ENCODE data around the gene MCF2L. TPM values are rescaled to one million over a fixed set of nuclear protein-coding genes. Genes with fewer than 3 reads are reported as not detected.

MCF2L gene
- total RNA-seq, 1 donor from 2014 or later, result 69.7 TPM

- Histone ChIP-seq H3K9me3 (no peaks in the 10 kb centered on the region), H3K4me3 (no peak overlapping the region), H3K27ac (no peak overlapping the region), H3K4me1 (peaks cover 11% of the 10 kb centered on the region), H3K36me3 (no peaks in the 10 kb centered on the region), H3K27me3 (no peaks in the 10 kb centered on the region)
- DNase-seq (no peak), ATAC-seq (no peak)
- intact Hi-C loops (cut with DNase I), result no loop called here
- TF ChIP-seq CTCF (IDR thresholded peaks at IDR 0.05), result no peak
Measured at GRCh38 chr13:112992931-112993680, 24.1 kb downstream of the MCF2L start.

- DNase-seq (no peak), ATAC-seq (no peak)
- H3K9me3 ChIP-seq, result no peaks in the 10 kb centered on the region
- H3K4me1 ChIP-seq, result peaks cover 11% of the 10 kb centered on the region
- H3K4me3 ChIP-seq, result no peak overlapping the region
- no peak overlapping the region for H3K27ac ChIP-seq
- no peak for TF ChIP-seq CTCF (IDR thresholded peaks at IDR 0.05)
- H3K27me3 ChIP-seq, result no peaks in the 10 kb centered on the region
- H3K36me3 ChIP-seq, result no peaks in the 10 kb centered on the region
- intact Hi-C loops (cut with DNase I), result no loop called here
Measured at GRCh38 chr13:112994084-112994780, 25.2 kb downstream of the MCF2L start.

- peaks cover 11% of the 10 kb centered on the region for H3K4me1 ChIP-seq
- H3K9me3 ChIP-seq, result no peaks in the 10 kb centered on the region
- no peak for ATAC-seq
- no peak overlapping the region for H3K4me3 ChIP-seq
- H3K27me3 ChIP-seq, result no peaks in the 10 kb centered on the region
- no peak for DNase-seq
- intact Hi-C loops (cut with DNase I), result no loop called here
- TF ChIP-seq CTCF (IDR thresholded peaks at IDR 0.05), result no peak
- H3K27ac ChIP-seq, result no peak overlapping the region
- no peaks in the 10 kb centered on the region for H3K36me3 ChIP-seq
Measured at GRCh38 chr13:112994781-112995355, 25.9 kb downstream of the MCF2L start.

- intact Hi-C loops (cut with DNase I), result no loop called here
- no peak for TF ChIP-seq CTCF (IDR thresholded peaks at IDR 0.05)
- Histone ChIP-seq H3K9me3 (no peaks in the 10 kb centered on the region), H3K4me3 (no peak overlapping the region), H3K36me3 (no peaks in the 10 kb centered on the region), H3K4me1 (peaks cover 11% of the 10 kb centered on the region), H3K27me3 (no peaks in the 10 kb centered on the region), H3K27ac (no peak overlapping the region)
- no peak for ATAC-seq
- DNase-seq, result no peak
Measured at GRCh38 chr13:112995395-112996191, 26.6 kb downstream of the MCF2L start.

GRCh38 chr13:112996671-112997091 is 27.7 kb downstream of the MCF2L start:
- intact Hi-C loops (cut with DNase I), result no loop called here
- peaks cover 5% of the 10 kb centered on the region for H3K27me3 ChIP-seq
- no peaks in the 10 kb centered on the region for H3K9me3 ChIP-seq
- ATAC-seq (no peak), DNase-seq (no peak)
- H3K4me3 ChIP-seq, result no peak overlapping the region
- H3K4me1 ChIP-seq, result peaks cover 19% of the 10 kb centered on the region
- H3K27ac ChIP-seq, result no peak overlapping the region
- TF ChIP-seq CTCF (IDR thresholded peaks at IDR 0.05), result no peak
- no peaks in the 10 kb centered on the region for H3K36me3 ChIP-seq
